HG03575 (cell line): ENCODE measurements around the gene CEMP1.

ENCODE experiments used
- ATAC-seq: cut with Tn5 transposase; IDR thresholded peaks from one replicate; pipeline ENCODE4 v1.9.1; 2021; ENCODE audit not compliant: unreplicated experiment, insufficient number of reproducible peaks, low FRiP score; ENCODE audit errors: extremely low read depth

The CEMP1 gene

GRCh38 chr16:2508722-2509400 lies 22.3 kb downstream of the CEMP1 start:
- ATAC-seq, result no peak

GRCh38 chr16:2507665-2508064 lies 23.5 kb downstream of the CEMP1 start:
- ATAC-seq, result no peak

GRCh38 chr16:2507052-2507659 lies 24.1 kb downstream of the CEMP1 start:
- no peak for ATAC-seq

GRCh38 chr16:2505695-2506094 lies 25.5 kb downstream of the CEMP1 start:
- ATAC-seq, result no peak

GRCh38 chr16:2501946-2502895 lies 29.0 kb downstream of the CEMP1 start:
- ATAC-seq, result no peak

- no peak for ATAC-seq
Measured at GRCh38 chr16:2500918-2501750, 30.1 kb downstream of the CEMP1 start.

DNA sequence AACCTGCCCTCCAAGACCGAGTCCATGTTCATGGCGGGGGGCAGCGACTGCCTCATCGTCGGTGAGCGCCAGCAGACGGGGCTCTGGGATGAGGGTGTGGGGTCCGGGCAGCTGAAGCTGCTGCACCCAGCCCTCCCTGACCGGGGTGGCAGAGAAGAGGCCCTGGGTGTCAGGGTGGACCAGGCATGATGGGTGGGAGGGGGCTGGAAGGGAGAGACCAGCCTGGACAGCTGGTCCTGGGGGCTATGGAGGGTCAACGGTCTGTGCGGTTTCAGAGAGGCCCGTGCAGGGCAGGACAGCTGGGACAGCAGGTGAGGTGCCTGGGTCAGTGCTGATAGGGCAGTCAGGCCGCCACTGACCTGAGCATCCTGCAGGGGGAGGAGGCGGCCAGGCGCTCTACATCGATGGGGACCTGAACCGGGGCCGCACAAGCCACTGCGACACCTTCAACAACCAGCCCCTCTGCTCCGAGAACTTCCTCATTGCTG lies 30.7 kb downstream of the CEMP1 start:
- ATAC-seq, result no peak

- ATAC-seq, result no peak
Measured at GRCh38 chr16:2499890-2500429, 31.2 kb downstream of the CEMP1 start.

GRCh38 chr16:2499454-2499853 lies 31.8 kb downstream of the CEMP1 start:
- no peak for ATAC-seq

- ATAC-seq, result no peak
Measured at GRCh38 chr16:2498531-2499253, 32.5 kb downstream of the CEMP1 start.

DNA sequence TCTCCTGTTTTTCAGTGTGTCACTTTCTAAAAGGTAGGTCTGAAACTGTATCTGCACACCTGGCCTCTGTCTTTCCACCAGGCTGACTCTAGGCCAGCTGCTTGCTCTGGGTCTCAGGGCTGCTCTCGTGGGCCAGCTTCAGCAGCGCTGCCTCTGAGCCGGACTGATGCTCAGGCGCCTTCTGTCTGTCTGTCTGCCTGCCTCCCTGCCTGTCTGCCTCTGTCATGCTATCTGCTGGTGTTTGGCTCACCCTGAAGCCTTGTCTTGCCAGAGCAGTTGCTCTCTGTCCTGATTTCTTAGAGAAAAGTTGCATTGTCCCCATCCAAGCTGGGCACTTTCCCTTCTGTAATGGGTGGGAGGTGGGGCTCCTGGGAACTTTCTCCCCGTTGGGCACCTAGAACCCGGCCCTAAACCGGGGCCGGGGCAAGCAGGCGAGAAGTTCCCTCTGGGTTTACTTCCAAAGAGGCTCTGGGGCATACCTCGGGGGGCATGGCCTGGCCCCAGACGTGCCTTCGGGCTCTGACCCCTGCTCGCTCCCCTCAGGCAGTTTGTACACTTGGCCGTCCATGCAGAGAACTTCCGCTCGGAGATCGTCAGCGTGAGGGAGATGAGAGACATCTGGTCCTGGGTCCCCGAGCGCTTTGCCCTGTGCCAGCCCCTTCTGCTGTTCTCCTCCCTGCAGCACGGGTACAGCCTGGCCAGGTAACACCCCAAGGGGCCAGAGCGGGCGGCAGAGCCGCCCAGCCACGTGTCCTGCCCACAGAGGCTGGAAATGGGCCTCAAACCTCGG lies 33.3 kb downstream of the CEMP1 start:
- ATAC-seq, result no peak

GRCh38 chr16:2497116-2497630 lies 34.0 kb downstream of the CEMP1 start:
- ATAC-seq, result no peak

- no peak for ATAC-seq
Measured at GRCh38 chr16:2496223-2497115, 34.7 kb downstream of the CEMP1 start.

DNA sequence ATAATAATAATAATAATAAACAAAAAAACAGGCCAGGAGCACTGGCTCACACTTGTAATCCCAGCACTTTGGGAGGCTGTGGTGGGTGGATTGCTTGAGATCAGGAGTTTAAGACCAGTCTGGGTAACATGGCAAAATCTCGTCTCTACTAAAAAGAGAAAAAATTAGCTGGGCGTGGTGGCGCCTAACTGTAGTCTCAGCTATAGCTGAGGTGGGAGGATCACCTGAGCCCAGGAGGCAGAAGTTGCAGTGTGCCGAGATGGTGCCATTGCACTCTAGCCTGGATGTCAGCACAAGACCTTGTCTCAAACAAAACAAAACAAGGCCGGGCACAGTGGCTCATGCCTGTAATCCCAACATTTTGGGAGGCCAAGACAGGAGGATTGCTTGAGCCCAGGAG lies 36.2 kb downstream of the CEMP1 start:
- ATAC-seq, result no peak

- ATAC-seq, result no peak
Measured at GRCh38 chr16:2494616-2495015, 36.6 kb downstream of the CEMP1 start.

DNA sequence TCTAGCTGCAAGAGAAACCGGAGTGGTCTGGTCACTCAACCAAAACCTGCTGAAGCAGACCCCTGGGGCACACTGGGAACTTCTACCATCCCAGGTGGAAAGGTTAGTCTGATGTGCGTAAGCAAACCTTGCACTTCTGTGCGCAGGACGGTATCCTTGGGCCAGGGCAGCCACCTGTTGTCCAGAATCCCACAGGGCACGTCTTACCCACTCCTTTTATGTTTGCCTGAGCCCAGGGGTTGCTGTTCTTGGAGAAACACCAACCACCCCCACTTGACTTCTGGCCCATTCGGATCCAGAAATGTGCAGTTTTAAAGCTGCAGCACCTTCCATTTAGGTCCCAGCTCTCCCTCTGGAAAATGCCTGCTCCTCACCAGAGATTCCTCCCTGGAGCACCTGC lies 37.6 kb downstream of the CEMP1 start:
- ATAC-seq, result no peak
